Ovary (tissue), 3 donors: ENCODE results near the gene SLC20A1.

Experiments used
- CTCF ChIP-seq, 3 donors: fragments of 450-650 bp in 2 of 3; fragments of 200-600 bp in 1 of 3; IDR thresholded peaks; one replicate each; pipeline versions ENCODE4 v1.5.1 to v1.8.0; 2016 to 2022; ENCODE audit warnings: antibody characterized with exemption in 3 of 3, mild to moderate bottlenecking in 1 of 3
- POLR2A ChIP-seq: fragments of 450-650 bp; IDR thresholded peaks from one replicate; pipeline ENCODE4 v1.6.1; 2017; ENCODE audit warnings: antibody characterized with exemption, mild to moderate bottlenecking, moderate library complexity
- donor health status: DM: no; HTN: no; CAD: no.

DNA sequence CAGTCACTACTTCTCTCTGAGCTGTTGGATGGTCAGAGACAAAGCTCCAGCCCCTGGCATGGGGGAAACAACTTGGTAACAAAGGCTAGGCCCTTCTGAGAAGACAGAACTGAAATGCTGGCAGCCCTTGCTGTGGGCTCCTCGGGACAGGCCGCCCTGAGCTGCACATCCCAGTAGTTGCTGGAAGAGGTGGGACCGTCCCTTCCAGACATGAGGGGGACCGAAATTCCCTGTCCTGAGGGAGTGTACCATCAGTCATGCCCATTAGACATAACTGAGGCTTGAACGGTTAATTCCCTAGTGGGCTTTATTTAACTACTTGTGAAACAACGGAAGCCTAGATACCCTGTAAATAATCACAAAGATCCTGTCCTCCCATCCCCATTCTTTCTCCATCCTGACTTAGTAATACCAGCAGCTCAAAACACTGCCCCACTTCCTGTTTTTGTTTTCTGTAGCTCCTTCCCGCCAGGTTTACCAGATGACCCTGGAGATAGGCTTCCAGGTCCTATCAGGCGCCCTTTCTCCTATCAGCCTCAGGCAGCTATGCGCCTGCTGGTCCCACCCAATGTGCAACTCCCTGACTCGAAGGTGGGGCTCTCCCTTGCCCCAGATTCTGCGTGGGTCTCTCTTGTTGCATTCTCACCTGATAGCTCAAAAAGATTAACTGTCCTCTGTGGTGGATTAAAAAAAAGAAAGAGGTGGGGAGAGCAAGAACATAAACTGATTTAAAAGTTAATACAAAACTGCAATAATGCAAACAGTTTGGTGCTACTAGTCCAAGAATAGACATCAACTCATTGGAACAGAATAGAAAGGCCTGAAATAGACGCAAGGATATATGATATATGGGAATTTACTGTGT, 38.0 kb downstream of the SLC20A1 start:
- TF ChIP-seq POLR2A (no peak), CTCF (IDR thresholded peaks at IDR 0.05) (no peak)
